ENCODE results near the gene USO1.

- no peak for TF ChIP-seq POLR2A (IDR thresholded peaks at IDR 0.05)
- TF ChIP-seq CTCF (IDR thresholded peaks at IDR 0.05 in 8 of 11, conservative IDR thresholded peaks at IDR 0.05 in 3 of 11): no peak
Measured at GRCh38 chr4:75722417-75722816, 2.0 kb upstream of the USO1 start.
